Measurements from ENCODE around the gene KCNH2. TPM values are rescaled to one million over a fixed set of nuclear protein-coding genes. Genes with fewer than 3 reads are reported as not detected.
"Not testable (repeated sequence)": the region's sequence is repeated elsewhere in the genome, so short reads cannot be mapped to it uniquely, and the experiment has no call there.

KCNH2 gene
- total RNA-seq (2014; rRNA removed; shearing (Covaris generic)): 0.30 and 0.37 TPM in 2 replicates

- DNase-seq (ENCODE audit: low read depth): no peak
These were observed at the start of gene KCNH2 for GRCh38 chr7:150978126-150978789. Gene KCNH2, minus strand, starts transcription at chr7:150978321. Its CDS starts 408 bp downstream, at chr7:150977913.

- DNase-seq (ENCODE audit: low read depth): not testable (repeated sequence)
These were observed 49.6 kb upstream of the KCNH2 start for GRCh38 chr7:151027728-151028130.

GRCh38 chr7:151026771-151027727 is 48.9 kb upstream of the KCNH2 start:
- not testable (repeated sequence) for DNase-seq (ENCODE audit: low read depth)

GRCh38 chr7:151025924-151026671 is 48.0 kb upstream of the KCNH2 start:
- peak; percentile 81 for DNase-seq (ENCODE audit: low read depth)

GRCh38 chr7:151024435-151025056 is 46.4 kb upstream of the KCNH2 start, which contains the start of gene ATG9B:
Gene ATG9B, minus strand, starts transcription at chr7:151024494. Its CDS starts 71 bp downstream, at chr7:151024423.
- DNase-seq (ENCODE audit: low read depth): peak; percentile 49

GRCh38 chr7:151023232-151023631 is 45.1 kb upstream of the KCNH2 start:
- DNase-seq (ENCODE audit: low read depth): no peak

GRCh38 chr7:151020231-151020630 is 42.1 kb upstream of the KCNH2 start:
- DNase-seq (ENCODE audit: low read depth): no peak

DNA sequence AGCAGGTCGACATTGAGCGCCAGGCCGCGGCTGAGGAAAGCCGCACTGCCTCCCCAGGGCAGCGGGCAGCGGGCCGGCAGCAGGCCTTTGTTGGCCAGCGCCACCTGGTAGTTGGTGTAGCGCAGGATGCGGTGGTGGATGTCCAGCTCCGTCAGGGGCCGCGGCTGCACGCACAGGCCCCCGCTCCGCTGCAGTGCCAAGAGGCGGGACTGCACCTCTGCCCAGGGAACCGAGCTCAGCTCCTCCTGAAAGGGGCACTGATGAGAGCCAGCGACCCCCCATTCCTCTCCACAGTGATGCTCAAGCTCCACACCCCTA is 41.0 kb upstream of the KCNH2 start:
- DNase-seq (ENCODE audit: low read depth): no peak

- no peak for DNase-seq (ENCODE audit: low read depth)
These were observed 40.5 kb upstream of the KCNH2 start for GRCh38 chr7:151018421-151019129.

- DNase-seq (ENCODE audit: low read depth): no peak
These were observed 39.9 kb upstream of the KCNH2 start for GRCh38 chr7:151017953-151018420.

DNA sequence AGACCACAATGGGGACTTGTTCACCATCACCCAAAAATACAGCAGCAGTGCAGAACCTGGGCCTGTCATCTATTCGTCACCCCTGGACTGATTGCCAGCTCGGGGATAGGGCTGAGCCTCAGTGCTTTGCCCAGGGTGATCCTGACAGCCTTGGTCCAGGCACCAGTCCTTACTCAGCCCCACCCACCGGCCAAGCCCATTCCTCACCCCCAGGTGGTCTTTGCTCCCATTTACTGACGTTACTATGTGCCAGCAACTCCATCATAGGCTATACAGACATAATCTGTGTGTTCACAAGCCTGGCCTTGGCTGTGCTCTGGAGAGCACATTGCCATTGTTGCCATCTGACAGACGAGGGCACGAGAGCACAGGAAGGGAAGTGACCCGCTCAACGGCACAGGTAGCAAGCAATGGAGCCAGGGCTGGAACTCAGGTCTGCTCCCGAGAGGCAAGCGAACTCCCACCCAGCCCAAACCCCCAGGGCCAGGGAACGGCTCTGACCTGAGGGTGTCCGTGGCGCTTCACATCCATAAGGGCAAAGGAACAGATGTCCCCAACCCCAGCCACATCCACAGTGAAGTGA is 39.3 kb upstream of the KCNH2 start:
- DNase-seq (ENCODE audit: low read depth): no peak

DNA sequence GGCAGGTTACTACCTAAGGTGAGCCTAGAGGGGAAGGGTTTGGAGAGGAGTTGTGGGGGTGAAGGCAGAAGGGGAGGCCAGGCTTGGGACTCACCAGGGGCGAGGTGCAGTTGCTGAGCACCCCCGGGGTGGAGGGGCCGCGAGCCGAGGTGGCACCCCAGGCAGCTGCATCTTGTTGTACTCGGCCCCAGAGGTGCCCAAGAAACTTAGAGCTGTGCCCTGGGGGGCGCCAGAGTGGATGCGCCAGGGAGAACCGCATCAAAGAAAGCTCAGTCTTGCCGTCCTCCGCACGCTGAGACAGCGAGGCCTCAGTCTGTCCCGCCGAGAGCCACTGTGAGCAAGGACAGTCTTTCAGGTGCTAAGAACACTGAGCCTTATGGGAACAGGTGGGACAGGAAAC is 38.8 kb upstream of the KCNH2 start:
- no peak for DNase-seq (ENCODE audit: low read depth)

DNA sequence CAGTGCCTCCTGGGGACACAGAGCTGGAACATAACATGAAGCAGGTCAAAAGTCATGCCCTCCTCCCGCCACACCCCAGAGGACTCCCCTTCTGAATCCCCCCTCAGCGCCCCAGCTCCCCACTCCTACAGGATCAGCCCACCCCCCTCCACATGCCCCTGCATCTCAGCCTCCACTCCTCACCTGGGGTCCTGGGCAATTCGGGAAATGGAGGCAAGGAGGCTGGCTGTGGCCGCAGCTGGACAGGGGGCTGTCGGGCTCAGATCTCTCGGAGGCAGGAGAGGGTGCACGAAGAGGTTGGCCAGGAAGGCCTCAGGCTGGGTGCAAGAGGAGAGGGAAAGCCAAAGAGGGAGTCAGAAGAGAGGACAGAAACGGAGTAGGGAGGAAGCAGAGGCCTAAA is 38.4 kb upstream of the KCNH2 start:
- DNase-seq (ENCODE audit: low read depth): no peak

GRCh38 chr7:151015967-151016366 is 37.8 kb upstream of the KCNH2 start:
- no peak for DNase-seq (ENCODE audit: low read depth)

- DNase-seq (ENCODE audit: low read depth): no peak
These were observed 36.8 kb upstream of the KCNH2 start for GRCh38 chr7:151014950-151015349.

GRCh38 chr7:151013733-151014497 is 35.8 kb upstream of the KCNH2 start:
- peak; percentile 43 for DNase-seq (ENCODE audit: low read depth)

DNA sequence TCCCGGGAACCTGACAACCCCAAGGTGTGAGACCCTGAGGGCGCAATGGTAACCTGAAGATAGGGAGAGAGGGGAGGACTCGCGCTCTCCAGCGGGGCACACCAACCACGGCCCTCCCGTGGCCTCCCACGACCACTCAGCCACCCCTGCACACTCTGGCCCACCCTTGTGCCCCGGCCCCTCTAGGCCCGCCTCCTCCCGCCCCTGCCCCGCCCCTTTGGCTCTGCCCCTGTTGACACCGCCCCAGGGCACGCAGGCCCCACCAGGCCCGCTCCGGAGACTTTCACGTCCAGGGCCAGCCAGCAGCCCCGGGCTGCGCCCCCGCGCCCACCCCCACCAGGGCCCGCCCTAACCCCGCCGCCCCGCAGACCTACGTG is 35.2 kb upstream of the KCNH2 start:
- no peak for DNase-seq (ENCODE audit: low read depth)

DNA sequence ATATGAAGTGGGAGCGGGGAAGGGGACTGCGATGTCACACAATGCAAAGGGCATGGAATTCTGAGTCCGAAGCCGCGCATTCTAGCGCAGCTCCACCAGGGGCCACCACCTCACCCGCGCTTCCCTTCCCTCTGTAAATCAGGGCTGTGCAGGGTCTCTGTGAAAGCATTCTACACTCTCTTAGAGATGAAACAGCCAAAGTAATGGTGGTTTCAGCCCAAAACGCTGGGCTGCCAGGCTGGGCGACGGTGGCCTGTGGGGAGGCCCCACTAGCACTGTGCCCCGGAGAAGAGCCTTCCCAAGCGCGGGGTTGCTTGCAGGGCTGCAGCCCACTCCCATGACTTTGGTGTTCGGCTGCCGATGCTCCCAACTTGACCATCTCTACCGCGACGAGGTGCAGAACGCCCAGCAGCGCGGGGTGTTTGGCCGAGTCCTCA is 34.8 kb upstream of the KCNH2 start:
- DNase-seq (ENCODE audit: low read depth): no peak

DNA sequence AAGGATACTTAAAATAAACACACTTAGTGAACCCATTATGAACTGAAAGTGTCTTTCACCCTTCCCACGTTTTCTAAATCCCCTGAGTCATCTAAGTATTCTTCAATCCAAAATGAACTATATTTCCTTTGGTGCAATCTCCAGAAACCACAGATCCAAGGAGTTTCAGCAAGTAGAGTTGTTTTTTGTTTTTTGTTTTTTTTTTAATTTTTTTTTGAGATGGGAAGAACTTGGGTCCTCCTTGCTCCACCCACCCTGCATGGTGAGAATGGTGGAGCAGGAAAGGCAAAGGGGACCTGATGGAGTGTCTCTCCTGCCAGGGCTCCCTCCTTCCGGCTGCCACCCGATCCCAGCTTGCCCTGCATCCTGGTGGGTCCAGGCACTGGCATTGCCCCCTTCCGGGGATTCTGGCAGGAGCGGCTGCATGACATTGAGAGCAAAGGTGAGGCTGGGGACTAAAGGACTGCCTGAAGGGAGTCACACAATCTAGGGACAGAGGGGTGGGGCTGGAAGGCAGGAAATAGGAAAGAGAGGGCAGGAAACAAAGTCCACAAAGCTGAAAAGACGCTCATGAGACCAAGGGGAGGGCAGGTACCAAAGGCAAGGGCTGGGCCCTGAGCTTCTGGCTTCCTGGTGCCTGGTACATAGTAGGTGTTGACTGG is 34.0 kb upstream of the KCNH2 start:
- peak; percentile 66 for DNase-seq (ENCODE audit: low read depth)

Data from M059J (cell line).